ENCODE measurements around the gene CDC26.
"Not testable (repeated sequence)": the region's sequence is repeated elsewhere in the genome, so short reads cannot be mapped to it uniquely, and the experiment has no call there.

The CDC26 gene

GRCh38 chr9:113275157-113276131 lies at the start of gene CDC26, which contains the start of gene PRPF4:
Gene CDC26 (minus strand): TSS chr9:113275572. CDS start chr9:113272507, 3,065 bp downstream.
Gene PRPF4 (plus strand): TSS chr9:113275658. CDS start chr9:113275744, 86 bp downstream.
- DNase-seq: peak; percentile 97

GRCh38 chr9:113322671-113323070 lies 47.3 kb upstream of the CDC26 start:
- no peak for DNase-seq

- no peak for DNase-seq
Measured at GRCh38 chr9:113320051-113320450, 44.7 kb upstream of the CDC26 start.

- DNase-seq: no peak
Measured at GRCh38 chr9:113319054-113319453, 43.7 kb upstream of the CDC26 start.

GRCh38 chr9:113317777-113318176 lies 42.4 kb upstream of the CDC26 start:
- no peak for DNase-seq

GRCh38 chr9:113316030-113316429 lies 40.7 kb upstream of the CDC26 start:
- DNase-seq: no peak

- DNase-seq: no peak
Measured at GRCh38 chr9:113315231-113315630, 39.9 kb upstream of the CDC26 start.

- DNase-seq: no peak
Measured at GRCh38 chr9:113313261-113313660, 37.9 kb upstream of the CDC26 start.

GRCh38 chr9:113311961-113312360 lies 36.6 kb upstream of the CDC26 start:
- DNase-seq: no peak

GRCh38 chr9:113310538-113310937 lies 35.2 kb upstream of the CDC26 start:
- no peak for DNase-seq

GRCh38 chr9:113309204-113309813 lies 33.9 kb upstream of the CDC26 start:
- DNase-seq: no peak

GRCh38 chr9:113307396-113307975 lies 32.1 kb upstream of the CDC26 start:
- DNase-seq: no peak

GRCh38 chr9:113306566-113306965 lies 31.2 kb upstream of the CDC26 start:
- DNase-seq: no peak

GRCh38 chr9:113302792-113303418 lies 27.5 kb upstream of the CDC26 start, which contains the start of gene RNF183:
Gene RNF183 (minus strand): TSS chr9:113303376. CDS start chr9:113298184, 5,192 bp downstream.
- DNase-seq: no peak

GRCh38 chr9:113301548-113301947 lies 26.2 kb upstream of the CDC26 start:
- no peak for DNase-seq

- DNase-seq: no peak
Measured at GRCh38 chr9:113299800-113300292, 24.5 kb upstream of the CDC26 start.

GRCh38 chr9:113298924-113299770 lies 23.8 kb upstream of the CDC26 start:
- no peak for DNase-seq

- DNase-seq: no peak
Measured at GRCh38 chr9:113298311-113298710, 22.9 kb upstream of the CDC26 start.

GRCh38 chr9:113296796-113297558 lies 21.6 kb upstream of the CDC26 start:
- DNase-seq: no peak

GRCh38 chr9:113296247-113296646 lies 20.9 kb upstream of the CDC26 start:
- DNase-seq: not testable (repeated sequence)

GRCh38 chr9:113293285-113293878 lies 18.0 kb upstream of the CDC26 start:
- DNase-seq: no peak
